CD4-positive, alpha-beta T cell (primary cell): ENCODE results near the gene KIRREL2. TPM values are rescaled to one million over a fixed set of nuclear protein-coding genes. Genes with fewer than 3 reads are reported as not detected.

Source experiments
- ATAC-seq: fragments of 200-7000 bp; cut with Tn5 transposase; one replicate; pipeline ENCODE4 v1.10.0; 2022; ENCODE audit warnings: mild to moderate bottlenecking; ENCODE audit not compliant: poor library complexity
- CTCF ChIA-PET: fragments of 350-600 bp; sonication (Branson Sonifier 250); formaldehyde crosslinking; loops from one replicate; lab custom pipeline; 2021; ENCODE audit warnings: antibody characterized with exemption, inconsistent platforms; lab: Charles Lee
- POLR2A ChIA-PET: fragments of 350-600 bp; sonication (Branson Sonifier 250); formaldehyde crosslinking; loops from one replicate; lab custom pipeline; 2021; ENCODE audit warnings: antibody characterized with exemption, inconsistent platforms; lab: Charles Lee
- DNase-seq, 14 experiments: peaks; one replicate each; pipeline ENCODE4 v3.0.0-alpha.2; 2013 to 2020; ENCODE audit warnings: mixed read lengths in 2 of 14
- H3K27ac ChIP-seq, 2 donors: one replicate each; pipeline versions ENCODE4 v1.5.1 to v1.7.0; 2013; ENCODE audit warnings: low read length in 2 of 2, low read depth in 1 of 2, mild to moderate bottlenecking in 1 of 2
- H3K27me3 ChIP-seq, 2 experiments: 1 replicate in 1 of 2; 2 replicates in 1 of 2; pipeline versions ENCODE4 v1.6.1 to v1.7.0; 2013; ENCODE audit warnings: low read length in 2 of 2, control low read depth in 1 of 2, mild to moderate bottlenecking in 1 of 2, moderate library complexity in 1 of 2; ENCODE audit not compliant: insufficient read depth in 2 of 2, control insufficient read depth in 1 of 2
- H3K36me3 ChIP-seq: one replicate; pipeline ENCODE4 v1.6.1; 2013; ENCODE audit warnings: low read length, control low read depth; ENCODE audit not compliant: insufficient read depth
- H3K4me1 ChIP-seq: one replicate; pipeline ENCODE4 v1.6.1; 2013; ENCODE audit warnings: low read length, control low read depth; ENCODE audit not compliant: insufficient read depth
- H3K4me3 ChIP-seq: one replicate; pipeline ENCODE4 v1.5.1; 2013; ENCODE audit warnings: mild to moderate bottlenecking, low read length, moderate library complexity
- H3K9me3 ChIP-seq, 2 experiments: 1 replicate in 1 of 2; 2 replicates in 1 of 2; pipeline versions ENCODE4 v1.6.1 to v1.7.0; 2013; ENCODE audit warnings: low read length in 2 of 2, mild to moderate bottlenecking in 2 of 2, control low read depth in 1 of 2, moderate library complexity in 1 of 2; ENCODE audit not compliant: control insufficient read depth in 1 of 2, insufficient read depth in 1 of 2
- H3K27ac Mint-ChIP-seq: one replicate; pipeline ENCODE4 v1.8.0; 2020; ENCODE audit warnings: mixed read lengths
- H3K27me3 Mint-ChIP-seq: one replicate; pipeline ENCODE4 v1.8.0; 2021; ENCODE audit warnings: mixed read lengths
- H3K36me3 Mint-ChIP-seq: one replicate; pipeline ENCODE4 v1.8.0; 2021; ENCODE audit warnings: low read depth, mixed read lengths
- H3K4me1 Mint-ChIP-seq: one replicate; pipeline ENCODE4 v1.8.0; 2021; ENCODE audit warnings: low read depth, mixed read lengths
- H3K4me3 Mint-ChIP-seq: one replicate; pipeline ENCODE4 v1.8.0; 2020; ENCODE audit warnings: mild to moderate bottlenecking, mixed read lengths
- H3K9me3 Mint-ChIP-seq: one replicate; pipeline ENCODE4 v1.8.0; 2020; ENCODE audit warnings: mixed read lengths
- intact Hi-C, 2 experiments: fragments of 100-400 bp; cut with DNase I in 1 of 2; cut with micrococcal nuclease in 1 of 2; formaldehyde crosslinking; loops; one replicate each; pipeline versions ENCODE4 v1.15.1 to v1.9.0; 2023 to 2025; cut with DNase I, micrococcal nuclease
- total RNA-seq, 174 experiments: library from RNA in 2 of 174; stranded (reverse) in 2 of 174; gene quantifications; one replicate each; pipeline ENCODE4 v1.2.3 and lab custom pipeline; 2021 to 2026
- TF ChIP-seq, protein P1 (sequence below): fragments of 200-600 bp; IDR thresholded peaks from one replicate; pipeline ENCODE4 v1.8.0; 2022; ENCODE audit warnings: antibody characterized with exemption, mild to moderate bottlenecking

Gene KIRREL2
- total RNA-seq, 2 experiments from 2014 or later, result 0.14 TPM; not detected in 1

- peaks cover 22% of the 10 kb centered on the region for H3K4me1 ChIP-seq
- no peaks in the 10 kb centered on the region for H3K27me3 ChIP-seq
- H3K27me3 Mint-ChIP-seq, result no peaks in the 10 kb centered on the region
- TF ChIP-seq, protein P1, sequence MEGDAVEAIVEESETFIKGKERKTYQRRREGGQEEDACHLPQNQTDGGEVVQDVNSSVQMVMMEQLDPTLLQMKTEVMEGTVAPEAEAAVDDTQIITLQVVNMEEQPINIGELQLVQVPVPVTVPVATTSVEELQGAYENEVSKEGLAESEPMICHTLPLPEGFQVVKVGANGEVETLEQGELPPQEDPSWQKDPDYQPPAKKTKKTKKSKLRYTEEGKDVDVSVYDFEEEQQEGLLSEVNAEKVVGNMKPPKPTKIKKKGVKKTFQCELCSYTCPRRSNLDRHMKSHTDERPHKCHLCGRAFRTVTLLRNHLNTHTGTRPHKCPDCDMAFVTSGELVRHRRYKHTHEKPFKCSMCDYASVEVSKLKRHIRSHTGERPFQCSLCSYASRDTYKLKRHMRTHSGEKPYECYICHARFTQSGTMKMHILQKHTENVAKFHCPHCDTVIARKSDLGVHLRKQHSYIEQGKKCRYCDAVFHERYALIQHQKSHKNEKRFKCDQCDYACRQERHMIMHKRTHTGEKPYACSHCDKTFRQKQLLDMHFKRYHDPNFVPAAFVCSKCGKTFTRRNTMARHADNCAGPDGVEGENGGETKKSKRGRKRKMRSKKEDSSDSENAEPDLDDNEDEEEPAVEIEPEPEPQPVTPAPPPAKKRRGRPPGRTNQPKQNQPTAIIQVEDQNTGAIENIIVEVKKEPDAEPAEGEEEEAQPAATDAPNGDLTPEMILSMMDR, result no peak
- intact Hi-C loops, result no loop called here
- H3K9me3 ChIP-seq, result no peaks in the 10 kb centered on the region
- no peak overlapping the region for H3K27ac ChIP-seq
- H3K4me1 Mint-ChIP-seq, result peaks cover 7% of the 10 kb centered on the region
- no peaks in the 10 kb centered on the region for H3K36me3 ChIP-seq
- no peak for ATAC-seq
- H3K4me3 ChIP-seq, result no peak overlapping the region
- H3K27ac Mint-ChIP-seq, result no peak overlapping the region
- DNase-seq, result peak in 1 of 14 experiments; percentile 43
- no peaks in the 10 kb centered on the region for H3K36me3 Mint-ChIP-seq
- POLR2A ChIA-PET, result no interaction called here
- H3K9me3 Mint-ChIP-seq, result no peaks in the 10 kb centered on the region
- no peak overlapping the region for H3K4me3 Mint-ChIP-seq
- CTCF ChIA-PET, result no interaction called here
Measured at GRCh38 chr19:35913589-35913988, 56.9 kb downstream of the KIRREL2 start.

GRCh38 chr19:35915443-35915842, 58.7 kb downstream of the KIRREL2 start:
- Histone ChIP-seq H3K4me3 (no peak overlapping the region), H3K9me3 (no peaks in the 10 kb centered on the region), H3K36me3 (no peaks in the 10 kb centered on the region), H3K4me1 (peaks cover 9% of the 10 kb centered on the region), H3K27me3 (no peaks in the 10 kb centered on the region), H3K27ac (no peak overlapping the region)
- H3K4me1 Mint-ChIP-seq, result no peaks in the 10 kb centered on the region
- no peaks in the 10 kb centered on the region for H3K36me3 Mint-ChIP-seq
- H3K27me3 Mint-ChIP-seq, result no peaks in the 10 kb centered on the region
- ATAC-seq, result no peak
- intact Hi-C loops, result no loop called here
- no peaks in the 10 kb centered on the region for H3K9me3 Mint-ChIP-seq
- CTCF ChIA-PET, result no interaction called here
- POLR2A ChIA-PET, result no interaction called here
- no peak overlapping the region for H3K27ac Mint-ChIP-seq
- H3K4me3 Mint-ChIP-seq, result no peak overlapping the region
- DNase-seq, result no peak
- TF ChIP-seq, protein P1, result no peak

Other genes with a start within 250 kb of the KIRREL2 start
- 10 to 100 TPM; 28.4 to 29.9 TPM for gene HAUS5, start 244.2 kb upstream of the KIRREL2 start, total RNA-seq
- gene RBM42, start 227.9 kb upstream of the KIRREL2 start, total RNA-seq, result 10 to 100 TPM; 45.7 to 48.8 TPM
- gene ETV2, start 215.2 kb upstream of the KIRREL2 start, total RNA-seq, result under 1 TPM; 0.58 to 0.59 TPM
- gene COX6B1, start 208.6 kb upstream of the KIRREL2 start, total RNA-seq, result 100 to 1,000 TPM; 136 to 144 TPM
- gene UPK1A, start 190.4 kb upstream of the KIRREL2 start, total RNA-seq, result under 1 TPM; 0.36 to 0.47 TPM
- gene ZBTB32, start 152.4 kb upstream of the KIRREL2 start, total RNA-seq, result 1 to 10 TPM; 2.2 to 3.3 TPM
- gene KMT2B, start 138.9 kb upstream of the KIRREL2 start, total RNA-seq, result 10 to 100 TPM; 59.4 to 59.7 TPM
- 10 to 100 TPM; 40.3 to 43.1 TPM for gene IGFLR1, start 114.5 kb upstream of the KIRREL2 start, total RNA-seq
- 10 to 100 TPM; 74.6 to 85.8 TPM for gene U2AF1L4, start 111.5 kb upstream of the KIRREL2 start, total RNA-seq
- gene PSENEN, start 111.3 kb upstream of the KIRREL2 start, total RNA-seq, result 1 to 10 TPM; 7.3 to 9.4 TPM
- gene LIN37, start 108.3 kb upstream of the KIRREL2 start, total RNA-seq, result 1 to 10 TPM; 4.8 to 6.0 TPM
- not detected for gene HSPB6, start 99.9 kb upstream of the KIRREL2 start, total RNA-seq
- gene PROSER3, start 98.7 kb upstream of the KIRREL2 start, total RNA-seq, result 10 to 100 TPM; 19.4 to 22.6 TPM
- gene ARHGAP33, start 81.3 kb upstream of the KIRREL2 start, total RNA-seq, result 10 to 100 TPM; 16.4 to 19.5 TPM
- gene PRODH2, start 44.1 kb upstream of the KIRREL2 start, total RNA-seq, result not detected
- gene NPHS1, start 4.4 kb upstream of the KIRREL2 start, total RNA-seq, result not detected
- not detected for gene APLP1, start 11.7 kb downstream of the KIRREL2 start, total RNA-seq
- gene NFKBID, start 43.6 kb downstream of the KIRREL2 start, total RNA-seq, result 10 to 100 TPM; 26.5 to 30.1 TPM
- gene HCST, start 45.6 kb downstream of the KIRREL2 start, total RNA-seq, result 10 to 100 TPM; 72.4 to 78.6 TPM
- gene TYROBP, start 51.4 kb downstream of the KIRREL2 start, total RNA-seq, result 1 to 10 TPM; 6.0 to 7.6 TPM
- 1 to 10 TPM; 4.2 to 4.5 TPM for gene LRFN3, start 79.5 kb downstream of the KIRREL2 start, total RNA-seq
- 1 to 10 TPM; 4.3 to 5.4 TPM for gene SDHAF1, start 138.3 kb downstream of the KIRREL2 start, total RNA-seq
- 1 to 10 TPM; 1.6 TPM for gene SYNE4, start 151.9 kb downstream of the KIRREL2 start, total RNA-seq
- 10 to 100 TPM; 38.1 to 41.8 TPM for gene ALKBH6, start 157.3 kb downstream of the KIRREL2 start, total RNA-seq
- under 1 TPM; 0.47 to 0.85 TPM for gene CLIP3, start 176.0 kb downstream of the KIRREL2 start, total RNA-seq
- gene THAP8, start 197.4 kb downstream of the KIRREL2 start, total RNA-seq, result under 1 TPM; 0.38 to 0.53 TPM
- gene WDR62, start 198.0 kb downstream of the KIRREL2 start, total RNA-seq, result 1 to 10 TPM; 2.0 to 2.6 TPM